ENCODE results near the gene ATXN10. TPM values are rescaled to one million over a fixed set of nuclear protein-coding genes. Genes with fewer than 3 reads are reported as not detected.
A peak's percentile ranks its signal among the peaks of the same experiment; 100 is the strongest.

The ATXN10 gene
- total RNA-seq, 1 donor from 2014 or later: 125 TPM

DNA sequence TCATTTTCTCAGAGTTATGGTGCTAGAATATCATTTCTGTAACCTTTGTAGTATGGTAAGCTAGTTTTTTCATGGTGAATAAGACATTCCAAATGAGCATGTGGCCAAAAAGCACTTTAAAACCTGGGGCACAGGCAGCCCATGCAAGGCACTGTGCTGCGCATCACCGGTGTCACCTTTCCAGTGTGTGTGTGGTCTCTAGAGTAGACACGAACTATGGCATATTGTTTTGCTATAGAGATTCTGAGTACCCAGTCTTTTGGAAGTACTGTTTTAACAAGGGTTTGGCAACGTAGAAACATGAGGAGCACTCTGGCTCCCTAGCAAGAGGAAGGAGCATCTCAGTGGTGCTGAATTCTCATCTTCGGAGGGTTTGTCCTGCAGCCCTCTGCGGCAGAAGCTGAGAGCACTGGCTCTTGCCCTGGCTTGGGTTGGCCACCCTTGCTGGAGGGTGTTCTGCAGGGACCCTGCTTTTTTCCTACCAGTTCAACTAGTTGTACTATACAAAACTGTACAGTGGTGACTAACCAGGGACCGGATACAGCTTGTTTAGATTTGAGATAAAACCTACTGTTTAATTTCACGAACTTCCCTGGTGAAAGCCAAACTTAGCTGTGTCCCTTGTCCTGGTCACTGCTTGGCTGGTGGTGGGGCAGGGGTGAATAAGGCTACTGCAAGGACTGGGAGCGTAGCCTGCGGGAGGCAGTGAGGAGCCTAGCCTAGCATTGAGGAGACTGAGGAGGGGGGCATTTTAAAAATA, 135.7 kb downstream of the ATXN10 start:
- no peak for DNase-seq
- no peak for ATAC-seq
- H3K27me3 ChIP-seq: no peaks in the 10 kb centered on the region
- H3K36me3 ChIP-seq: peaks cover 39% of the 10 kb centered on the region
- H3K9me3 ChIP-seq: no peaks in the 10 kb centered on the region
- H3K27ac ChIP-seq: no peak overlapping the region
- peaks cover 8% of the 10 kb centered on the region for H3K4me1 ChIP-seq
- TF ChIP-seq, protein P1, sequence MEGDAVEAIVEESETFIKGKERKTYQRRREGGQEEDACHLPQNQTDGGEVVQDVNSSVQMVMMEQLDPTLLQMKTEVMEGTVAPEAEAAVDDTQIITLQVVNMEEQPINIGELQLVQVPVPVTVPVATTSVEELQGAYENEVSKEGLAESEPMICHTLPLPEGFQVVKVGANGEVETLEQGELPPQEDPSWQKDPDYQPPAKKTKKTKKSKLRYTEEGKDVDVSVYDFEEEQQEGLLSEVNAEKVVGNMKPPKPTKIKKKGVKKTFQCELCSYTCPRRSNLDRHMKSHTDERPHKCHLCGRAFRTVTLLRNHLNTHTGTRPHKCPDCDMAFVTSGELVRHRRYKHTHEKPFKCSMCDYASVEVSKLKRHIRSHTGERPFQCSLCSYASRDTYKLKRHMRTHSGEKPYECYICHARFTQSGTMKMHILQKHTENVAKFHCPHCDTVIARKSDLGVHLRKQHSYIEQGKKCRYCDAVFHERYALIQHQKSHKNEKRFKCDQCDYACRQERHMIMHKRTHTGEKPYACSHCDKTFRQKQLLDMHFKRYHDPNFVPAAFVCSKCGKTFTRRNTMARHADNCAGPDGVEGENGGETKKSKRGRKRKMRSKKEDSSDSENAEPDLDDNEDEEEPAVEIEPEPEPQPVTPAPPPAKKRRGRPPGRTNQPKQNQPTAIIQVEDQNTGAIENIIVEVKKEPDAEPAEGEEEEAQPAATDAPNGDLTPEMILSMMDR (IDR thresholded peaks at IDR 0.05): no peak
- intact Hi-C loops (cut with DNase I): no loop called here
- H3K4me3 ChIP-seq: no peak overlapping the region

GRCh38 chr22:45812910-45813309, 141.3 kb downstream of the ATXN10 start:
- Histone ChIP-seq H3K27me3 (no peaks in the 10 kb centered on the region), H3K9me3 (no peaks in the 10 kb centered on the region), H3K27ac (no peak overlapping the region), H3K4me1 (no peaks in the 10 kb centered on the region), H3K36me3 (peaks cover 26% of the 10 kb centered on the region), H3K4me3 (no peak overlapping the region)
- TF ChIP-seq, protein P1 (IDR thresholded peaks at IDR 0.05): no peak
- DNase-seq (no peak), ATAC-seq (no peak)
- intact Hi-C loops (cut with DNase I): no loop called here

GRCh38 chr22:45814198-45814597, 142.6 kb downstream of the ATXN10 start:
- DNase-seq (no peak), ATAC-seq (no peak)
- Histone ChIP-seq H3K9me3 (no peaks in the 10 kb centered on the region), H3K4me3 (no peak overlapping the region), H3K36me3 (peaks cover 14% of the 10 kb centered on the region), H3K27me3 (no peaks in the 10 kb centered on the region), H3K27ac (no peak overlapping the region), H3K4me1 (no peaks in the 10 kb centered on the region)
- intact Hi-C loops (cut with DNase I): no loop called here
- TF ChIP-seq, protein P1 (IDR thresholded peaks at IDR 0.05): no peak

- no peak for DNase-seq
- Histone ChIP-seq H3K36me3 (peaks cover 18% of the 10 kb centered on the region), H3K27me3 (no peaks in the 10 kb centered on the region), H3K9me3 (no peaks in the 10 kb centered on the region), H3K4me3 (no peak overlapping the region), H3K4me1 (no peaks in the 10 kb centered on the region), H3K27ac (no peak overlapping the region)
- intact Hi-C loops (cut with DNase I): no loop called here
- TF ChIP-seq, protein P1 (IDR thresholded peaks at IDR 0.05): no peak
- no peak for ATAC-seq
Observed at GRCh38 chr22:45816776-45817175, 145.1 kb downstream of the ATXN10 start.

GRCh38 chr22:45817745-45818423, 146.2 kb downstream of the ATXN10 start:
- H3K27ac ChIP-seq: no peak overlapping the region
- peak; percentile 79 for ATAC-seq
- DNase-seq: no peak

More at GRCh38 chr22:45817745-45818423, 146.2 kb downstream of the ATXN10 start:
- no peaks in the 10 kb centered on the region for H3K9me3 ChIP-seq
- intact Hi-C loops (cut with DNase I): no loop called here
- no peaks in the 10 kb centered on the region for H3K27me3 ChIP-seq
- TF ChIP-seq, protein P1 (IDR thresholded peaks at IDR 0.05): no peak
- H3K36me3 ChIP-seq: peaks cover 11% of the 10 kb centered on the region
- H3K4me1 ChIP-seq: no peaks in the 10 kb centered on the region
- H3K4me3 ChIP-seq: no peak overlapping the region
